G401.6 (cell line): ENCODE results near the gene ZNF57.
"Not testable (repeated sequence)": the region's sequence is repeated elsewhere in the genome, so short reads cannot be mapped to it uniquely, and the experiment has no call there.

Source experiments
- FAIRE-seq: peaks from 2 replicates; lab custom pipeline; 2012; peaks lifted over from hg19 to GRCh38; lab: Jason Lieb, UNC

ZNF57 gene

DNA sequence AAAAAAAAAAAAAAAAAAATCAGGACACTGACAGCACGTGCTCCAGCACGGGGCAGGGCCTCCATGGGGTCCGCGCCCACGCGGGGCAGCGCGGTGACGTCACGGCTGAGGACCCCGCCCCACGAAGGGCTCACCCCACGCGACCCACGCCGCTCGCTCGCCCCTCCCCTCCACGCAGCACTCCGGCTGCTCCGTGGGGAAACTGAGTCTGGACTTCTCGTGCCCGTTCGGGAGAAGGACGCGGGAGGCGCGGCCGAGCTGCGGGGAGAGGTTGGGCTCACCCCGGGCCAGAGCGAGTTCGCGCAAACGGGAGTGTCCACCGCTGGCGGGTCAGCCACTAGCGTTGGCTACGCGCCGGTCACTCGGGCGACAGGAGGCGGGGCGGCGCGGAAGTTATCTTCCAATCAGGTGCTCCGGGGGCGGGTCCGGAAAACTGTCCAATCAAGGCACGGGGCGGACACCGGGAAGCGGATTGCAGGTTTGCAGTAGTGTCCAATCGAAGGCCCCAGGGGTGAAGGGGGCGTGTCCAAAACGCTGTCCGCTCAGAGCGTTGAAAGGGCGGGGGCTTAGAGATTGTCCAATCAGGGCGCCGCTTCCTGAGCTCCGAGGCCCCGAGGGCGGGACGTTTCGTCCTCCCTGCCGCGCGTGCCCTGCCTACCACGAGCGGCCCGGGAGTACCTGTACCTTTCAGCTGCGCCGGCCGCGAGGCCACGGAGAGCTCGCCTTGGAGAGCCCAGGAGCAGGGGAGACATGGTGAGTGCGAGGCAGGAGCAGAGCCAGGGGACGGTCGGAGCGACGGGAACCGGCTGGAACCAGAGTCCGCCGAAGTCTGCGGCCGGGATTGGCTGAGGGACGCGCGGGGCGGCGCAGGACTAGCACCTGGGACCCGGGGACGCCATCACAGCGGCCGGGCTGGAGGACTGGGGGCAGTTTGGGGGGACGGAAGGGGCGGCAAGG lies at the start of gene ZNF57:
Gene ZNF57, plus strand, starts transcription at position 633 of the 957 bp plus-strand sequence. Its CDS starts 118 bp downstream, at position 751.
- peak; percentile 98 for FAIRE-seq

DNA sequence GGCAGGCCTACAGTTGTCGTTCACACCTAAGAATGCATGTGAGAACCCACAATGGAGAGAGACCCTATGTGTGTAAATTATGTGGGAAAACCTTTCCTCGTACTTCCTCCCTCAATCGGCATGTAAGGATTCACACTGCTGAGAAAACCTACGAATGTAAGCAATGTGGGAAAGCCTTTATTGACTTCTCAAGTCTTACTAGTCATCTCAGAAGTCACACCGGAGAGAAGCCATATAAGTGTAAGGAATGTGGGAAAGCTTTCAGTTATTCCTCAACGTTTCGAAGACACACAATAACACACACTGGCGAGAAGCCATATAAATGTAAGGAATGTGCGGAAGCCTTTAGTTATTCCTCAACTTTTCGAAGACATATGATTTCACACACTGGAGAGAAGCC lies 48.1 kb upstream of the ZNF57 start:
- FAIRE-seq = no peak

DNA sequence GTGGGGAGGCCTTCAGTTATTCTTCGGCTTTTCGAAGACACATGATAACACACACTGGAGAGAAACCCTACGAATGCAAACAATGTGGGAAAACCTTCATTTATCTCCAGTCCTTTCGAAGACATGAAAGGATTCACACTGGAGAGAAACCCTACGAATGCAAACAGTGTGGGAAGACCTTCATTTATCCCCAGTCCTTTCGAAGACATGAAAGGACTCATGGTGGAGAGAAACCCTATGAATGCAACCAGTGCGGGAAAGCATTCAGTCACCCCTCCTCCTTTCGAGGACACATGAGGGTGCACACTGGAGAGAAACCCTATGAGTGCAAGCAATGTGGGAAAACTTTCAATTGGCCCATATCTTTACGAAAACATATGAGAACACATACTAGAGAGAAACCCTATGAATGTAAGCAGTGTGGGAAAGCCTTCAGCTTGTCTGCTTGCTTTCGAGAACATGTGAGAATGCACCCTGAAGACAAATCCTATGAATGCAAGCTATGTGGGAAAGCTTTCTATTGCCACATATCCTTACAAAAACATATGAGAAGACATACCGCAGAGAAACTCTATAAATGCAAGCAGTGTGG lies 47.6 kb upstream of the ZNF57 start:
- no peak for FAIRE-seq

DNA sequence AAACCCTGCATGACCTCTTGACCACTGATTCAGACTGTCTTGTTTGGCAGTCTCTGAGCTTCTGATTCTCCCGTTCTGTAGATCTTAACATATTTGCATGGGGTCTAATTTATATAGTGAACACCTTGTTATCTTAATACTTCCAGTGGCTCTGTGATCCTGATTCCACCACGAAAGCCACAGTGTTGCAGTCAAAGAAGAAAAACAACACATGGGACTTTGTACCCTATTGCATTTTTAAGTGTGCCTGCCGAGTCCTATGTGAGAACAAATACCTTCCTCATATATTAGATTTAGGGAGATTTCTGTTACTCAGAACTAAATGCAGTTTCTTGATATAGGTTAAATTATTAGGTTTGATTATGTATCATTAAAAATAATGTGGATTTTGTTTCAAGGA lies 45.9 kb upstream of the ZNF57 start:
- FAIRE-seq = no peak

DNA sequence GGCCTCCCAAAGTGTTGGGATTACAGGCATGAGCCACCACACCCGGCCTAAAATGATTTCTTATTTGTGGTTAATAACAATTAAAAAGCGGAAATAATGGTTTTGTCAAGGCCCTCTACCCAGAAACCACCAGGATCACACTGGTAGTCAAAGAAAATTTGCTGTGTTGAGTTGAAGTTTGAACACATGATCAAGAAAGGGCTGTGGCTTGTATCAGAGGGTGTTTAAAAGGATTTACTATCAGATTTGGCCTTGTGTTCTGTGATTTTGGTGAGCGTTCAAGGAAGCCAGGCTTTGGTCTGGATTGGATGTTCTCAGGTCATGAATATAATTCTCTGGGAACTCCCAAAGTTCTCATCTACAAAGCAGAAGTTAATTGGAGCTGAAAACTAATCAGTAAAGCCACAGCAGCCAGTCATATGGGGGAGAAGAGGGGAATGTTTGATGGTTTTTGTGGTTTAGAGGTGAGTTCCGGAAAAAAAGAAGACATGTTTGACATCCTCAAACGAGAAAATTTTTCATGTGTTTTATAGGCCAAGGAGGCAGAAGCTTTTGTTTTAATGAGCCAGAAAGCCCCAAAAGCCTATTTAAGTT lies 44.2 kb upstream of the ZNF57 start:
- FAIRE-seq = no peak

DNA sequence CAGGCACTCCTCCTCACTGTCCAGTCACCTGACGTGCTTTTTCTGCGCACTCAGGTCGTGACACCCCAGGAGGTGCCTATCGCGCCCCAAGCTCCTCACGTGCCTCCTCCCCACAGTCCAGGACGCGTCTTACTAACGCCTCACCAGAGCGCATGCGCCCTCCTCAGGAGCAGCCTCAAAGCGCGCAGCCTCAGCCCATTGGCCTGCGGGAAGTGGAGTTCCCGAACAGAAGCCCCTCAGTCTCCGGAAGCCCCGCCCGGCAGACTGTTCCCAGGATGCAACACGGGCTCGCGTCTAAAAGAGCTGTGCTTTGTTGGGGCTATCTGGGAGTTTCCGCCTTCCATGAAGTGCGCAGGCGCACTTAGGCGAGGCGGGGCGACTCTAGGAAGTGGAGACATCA lies 41.9 kb upstream of the ZNF57 start:
- FAIRE-seq = no peak

DNA sequence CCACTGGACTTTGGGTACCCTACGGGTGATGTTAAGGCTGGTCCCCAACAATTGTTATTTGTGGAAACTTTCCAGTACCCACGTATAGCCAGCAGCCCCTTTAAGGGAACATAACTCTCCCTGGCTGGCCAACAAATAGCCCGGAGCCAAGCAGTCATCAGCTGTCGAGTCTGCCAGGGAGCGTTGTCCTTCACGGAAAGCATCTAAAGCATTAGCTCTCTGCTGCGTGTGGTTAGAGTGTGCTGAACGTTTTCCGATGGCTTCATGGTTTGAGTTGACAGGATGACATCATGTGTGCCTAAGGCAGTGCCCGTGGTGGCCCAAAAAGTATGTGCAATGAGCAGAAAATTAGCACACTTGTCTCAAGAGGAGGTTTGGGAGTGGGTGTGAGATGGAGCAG lies 36.9 kb upstream of the ZNF57 start:
- FAIRE-seq = no peak

DNA sequence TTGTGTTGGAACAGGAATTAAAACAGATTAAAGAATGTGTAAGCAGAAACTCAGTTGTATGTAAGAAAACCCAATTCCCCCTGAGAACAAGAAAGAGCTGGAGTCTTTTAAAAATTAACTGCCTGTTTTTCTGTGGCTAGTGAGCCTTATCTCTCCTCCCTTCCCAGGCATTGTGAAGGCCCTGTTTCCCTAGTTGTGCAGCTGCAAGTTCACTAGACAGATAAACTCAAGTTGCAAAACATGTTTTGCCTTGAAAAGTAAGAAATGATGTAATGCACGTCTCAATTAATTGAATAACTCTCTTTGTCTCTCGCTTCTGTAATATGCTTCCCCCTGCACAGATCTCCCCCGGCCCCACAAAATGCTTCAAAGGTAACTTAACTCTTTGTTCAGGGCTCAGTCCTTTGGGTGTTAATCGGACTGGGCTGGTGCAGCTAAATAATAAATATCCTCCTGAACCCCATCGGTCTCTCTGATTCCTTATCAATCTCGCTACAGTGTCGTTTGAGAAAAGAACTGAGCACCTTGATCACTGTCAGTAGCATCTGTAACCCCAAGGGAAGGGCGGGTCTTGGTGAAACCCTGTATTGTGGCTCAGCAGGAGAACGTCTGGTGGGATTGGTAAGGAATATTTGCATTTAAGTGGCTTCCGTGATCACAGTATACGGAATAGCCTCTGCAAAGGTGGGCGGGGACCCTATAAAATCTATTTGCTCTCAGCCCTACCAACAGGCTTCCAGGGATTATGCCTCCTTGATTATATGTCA lies 35.2 kb upstream of the ZNF57 start:
- FAIRE-seq = no peak

DNA sequence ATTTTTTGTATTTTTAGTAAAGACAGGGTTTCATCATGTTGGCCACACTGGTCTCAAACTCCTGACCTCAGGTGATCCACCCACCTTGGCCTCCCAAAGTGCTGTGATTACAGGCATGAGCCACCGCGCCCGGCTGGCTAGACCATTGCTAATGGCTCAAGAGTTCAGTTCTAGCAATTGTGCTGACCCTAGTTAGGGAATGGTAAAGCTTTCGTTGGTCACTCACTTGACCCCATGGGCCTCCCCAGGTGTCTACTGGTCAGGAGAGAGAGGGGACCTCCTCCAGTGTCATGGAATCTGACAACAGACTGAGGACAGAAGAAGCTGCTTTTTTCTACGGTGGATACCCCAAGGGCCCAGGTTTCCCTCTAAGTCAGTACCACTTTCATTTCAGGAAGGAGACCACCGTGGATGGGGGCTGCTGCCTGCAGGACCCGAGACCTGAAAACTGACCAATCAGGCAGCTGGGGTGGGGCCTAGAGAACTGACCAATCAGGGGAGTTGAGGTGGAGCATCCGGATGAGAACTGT lies 34.2 kb upstream of the ZNF57 start:
- no peak for FAIRE-seq

DNA sequence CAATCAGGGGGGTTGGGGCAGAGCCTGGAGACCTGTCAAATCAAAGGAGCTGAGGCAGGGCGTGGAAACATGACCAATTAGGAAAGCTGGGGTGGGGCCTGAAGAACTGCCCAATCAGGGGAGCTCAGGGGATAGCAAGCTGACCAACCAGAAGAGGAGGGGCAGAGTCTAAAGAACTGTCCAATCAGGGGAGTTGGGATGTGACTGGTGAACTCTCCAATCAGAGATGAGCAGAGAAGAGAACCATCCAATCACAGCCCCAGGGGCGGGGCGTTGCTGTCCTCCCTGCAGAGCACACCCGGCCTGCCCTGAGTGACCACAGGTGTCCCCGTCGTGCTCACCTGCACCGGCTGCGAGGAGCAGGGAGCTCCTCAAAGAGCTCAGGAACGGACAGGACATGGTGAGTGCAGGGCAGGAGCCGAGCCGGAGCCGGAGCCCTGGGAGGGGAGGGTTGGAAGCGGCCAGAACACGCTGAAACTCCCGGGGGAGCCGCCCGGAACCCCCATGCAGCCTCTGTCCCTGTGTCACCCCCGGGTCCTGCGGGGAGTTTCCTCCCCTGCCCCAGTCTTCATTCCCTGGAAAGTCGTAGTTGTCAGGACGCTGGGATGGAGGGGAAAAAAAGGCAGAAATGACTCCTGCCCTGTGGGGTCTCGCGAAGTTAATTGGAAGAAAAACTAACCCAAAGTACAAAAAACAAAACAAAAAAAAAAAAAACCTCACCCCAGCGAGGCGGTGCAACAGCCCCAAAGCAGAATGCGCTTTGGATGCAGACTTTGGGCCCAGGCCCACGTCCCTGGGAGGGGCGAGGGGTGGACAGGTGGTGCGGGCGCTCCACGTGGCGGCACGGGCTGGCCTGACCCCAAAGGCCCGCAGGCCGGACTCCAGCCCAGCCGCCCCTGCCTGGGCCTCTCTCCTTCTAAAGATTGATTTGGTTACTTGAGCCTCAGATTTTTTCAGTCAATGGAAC lies 33.4 kb upstream of the ZNF57 start, which contains the start of gene ZNF556:
Gene ZNF556, plus strand, starts transcription at position 311 of the 967 bp plus-strand sequence. Its CDS starts 87 bp downstream, at position 398.
- FAIRE-seq = no peak

DNA sequence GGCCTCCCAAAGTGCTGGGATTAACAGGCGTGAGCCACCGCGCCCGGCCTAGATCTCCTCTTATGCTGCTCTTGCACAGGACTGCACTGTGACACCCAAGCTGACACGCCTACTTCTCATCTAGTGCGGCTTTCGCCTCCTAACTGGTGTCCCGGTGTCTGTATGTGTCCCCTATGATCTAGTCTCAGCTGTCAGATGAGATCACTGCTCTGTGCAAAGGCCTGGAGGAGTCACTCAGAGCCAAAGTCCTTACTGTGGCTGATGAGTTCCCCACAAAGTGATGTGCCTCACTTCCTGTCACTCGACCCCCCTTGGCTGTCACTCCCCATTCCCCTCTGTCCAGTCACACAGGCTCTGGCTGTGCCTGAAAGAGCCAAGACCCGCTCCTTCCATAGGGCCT lies 31.1 kb upstream of the ZNF57 start:
- no peak for FAIRE-seq

DNA sequence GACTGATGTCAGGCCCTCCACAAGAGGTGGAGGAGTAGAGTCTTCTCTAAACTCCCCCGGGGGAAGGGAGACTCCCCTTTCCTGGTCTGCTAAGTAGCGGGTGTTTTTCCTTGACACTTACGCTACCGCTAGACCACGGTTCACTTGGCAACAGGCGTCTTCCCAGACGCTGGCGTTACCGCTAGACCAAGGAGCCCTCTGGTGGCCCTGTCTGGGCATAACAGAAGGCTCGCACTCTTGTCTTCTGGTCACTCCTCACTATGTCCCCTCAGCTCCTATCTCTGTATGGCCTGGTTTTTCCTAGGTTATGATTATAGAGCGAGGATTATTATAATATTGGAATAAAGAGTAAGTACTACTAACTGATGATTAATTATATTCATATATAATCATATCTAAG lies 28.6 kb upstream of the ZNF57 start:
- FAIRE-seq = not testable (repeated sequence)

DNA sequence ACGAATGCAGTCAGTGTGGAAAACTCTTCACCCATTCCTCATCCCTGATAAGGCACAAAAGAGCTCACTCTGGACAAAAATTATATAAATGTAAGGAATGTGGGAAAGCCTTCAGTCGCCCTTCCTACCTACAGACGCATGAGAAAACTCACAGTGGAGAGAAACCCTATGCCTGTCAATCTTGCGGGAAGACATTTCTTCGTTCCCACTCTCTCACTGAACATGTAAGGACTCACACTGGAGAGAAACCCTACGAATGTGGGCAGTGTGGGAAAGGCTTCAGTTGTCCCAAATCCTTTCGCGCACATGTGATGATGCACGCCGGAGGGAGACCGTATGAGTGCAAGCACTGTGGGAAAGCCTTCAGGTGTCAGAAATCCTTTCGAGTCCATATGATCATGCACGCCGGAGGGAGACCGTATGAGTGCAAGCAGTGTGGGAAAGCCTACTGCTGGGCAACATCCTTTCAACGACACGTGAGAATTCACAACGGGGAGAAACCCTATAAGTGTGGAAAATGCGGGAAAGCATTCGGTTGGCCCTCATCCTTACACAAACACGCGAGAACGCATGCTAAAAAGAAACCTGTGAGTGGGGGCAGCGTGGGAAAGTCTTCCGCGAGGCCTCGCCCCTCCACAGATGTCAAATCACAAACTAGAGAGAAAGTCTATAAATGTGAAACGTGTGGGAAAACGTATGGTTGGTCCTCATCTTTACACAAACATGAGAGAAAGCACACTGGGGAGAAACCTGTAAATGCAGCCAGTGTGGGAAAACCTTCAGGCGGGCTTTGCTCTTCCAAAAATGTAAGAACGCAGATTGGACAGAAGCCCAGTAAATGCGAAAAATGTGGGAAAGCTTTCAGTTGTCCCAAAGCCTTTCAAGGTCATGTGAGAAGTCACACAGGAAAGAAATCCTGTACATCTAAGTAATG lies 23.1 kb upstream of the ZNF57 start:
- no peak for FAIRE-seq

DNA sequence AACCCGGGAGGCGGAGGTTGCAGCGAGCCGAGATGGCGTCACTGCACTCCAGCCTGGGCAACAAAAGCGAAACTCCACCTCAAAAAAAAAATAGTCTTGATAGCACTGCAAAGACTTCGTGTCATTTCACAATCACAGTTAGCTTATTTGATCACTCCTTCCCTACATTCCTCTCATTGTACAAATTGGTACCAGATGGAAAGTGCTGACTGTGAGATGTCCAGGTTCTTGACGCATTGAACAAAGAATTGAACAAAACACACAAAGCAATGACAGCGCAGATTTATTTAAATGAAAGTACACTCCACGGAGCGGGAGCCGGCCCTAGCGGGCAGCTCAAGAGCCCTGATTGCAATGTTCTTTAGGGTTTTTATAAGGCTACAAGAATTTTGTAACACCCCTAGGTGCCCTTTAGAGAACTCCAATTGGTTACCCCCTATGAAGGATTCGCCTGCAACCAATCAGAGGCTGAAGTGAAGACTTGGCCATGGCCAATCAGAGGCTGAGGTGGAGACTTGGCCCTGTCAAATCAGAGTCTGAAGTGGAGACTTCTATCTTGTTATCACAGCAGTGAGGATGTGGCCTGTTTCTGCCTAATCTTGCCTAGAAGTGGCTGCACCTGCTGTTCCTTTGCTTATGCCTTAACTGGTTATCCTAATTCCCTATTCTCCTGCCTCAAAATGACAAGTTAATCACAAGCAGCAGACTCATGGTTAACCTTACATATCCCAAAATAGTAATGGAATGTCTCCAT lies 16.9 kb upstream of the ZNF57 start:
- no peak for FAIRE-seq

DNA sequence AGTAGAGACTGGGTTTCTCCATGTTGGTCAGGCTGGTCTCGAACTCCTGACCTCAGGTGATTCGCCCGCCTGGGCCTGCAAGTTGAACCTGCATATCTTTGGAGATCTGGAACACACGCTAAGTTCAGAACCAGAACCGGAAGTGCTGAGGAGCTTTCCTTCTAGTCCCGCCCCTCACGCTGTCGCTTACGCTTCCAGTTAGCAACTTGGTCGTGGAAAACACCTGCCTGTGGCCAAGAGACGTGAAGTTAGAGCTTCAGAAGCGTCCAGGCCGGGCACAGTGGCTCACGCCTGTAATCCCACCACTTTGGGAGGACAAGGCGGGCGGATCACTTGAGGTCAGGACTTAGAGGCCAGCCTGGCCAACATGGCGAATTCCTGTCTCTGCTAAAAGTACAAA lies 15.0 kb upstream of the ZNF57 start:
- FAIRE-seq = no peak

DNA sequence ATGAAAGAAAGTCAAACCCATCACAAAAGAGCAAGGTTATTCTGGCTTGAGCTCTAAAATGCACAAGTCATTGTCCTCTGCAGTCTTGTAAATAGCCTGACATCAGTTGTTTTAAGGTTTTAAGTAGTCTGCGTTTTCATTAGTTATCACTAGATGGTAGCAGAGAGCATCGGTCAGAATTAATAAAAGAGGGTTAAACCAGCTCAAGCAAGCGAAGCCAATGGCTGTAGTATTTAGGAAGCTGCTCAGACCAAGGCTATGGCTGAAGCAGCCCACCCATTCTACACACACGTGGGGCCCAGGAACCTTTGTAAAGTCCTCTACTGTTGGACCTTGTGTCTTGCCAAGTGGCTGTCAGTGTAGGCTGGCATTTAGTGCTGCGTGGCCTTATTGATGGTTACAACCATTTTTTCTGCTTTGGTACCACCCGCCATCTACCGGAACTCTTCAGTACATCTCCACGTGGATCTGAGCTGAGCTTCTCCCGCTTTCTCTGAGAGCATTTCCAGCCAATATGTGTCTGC lies 13.3 kb upstream of the ZNF57 start:
- peak; percentile 93 for FAIRE-seq

DNA sequence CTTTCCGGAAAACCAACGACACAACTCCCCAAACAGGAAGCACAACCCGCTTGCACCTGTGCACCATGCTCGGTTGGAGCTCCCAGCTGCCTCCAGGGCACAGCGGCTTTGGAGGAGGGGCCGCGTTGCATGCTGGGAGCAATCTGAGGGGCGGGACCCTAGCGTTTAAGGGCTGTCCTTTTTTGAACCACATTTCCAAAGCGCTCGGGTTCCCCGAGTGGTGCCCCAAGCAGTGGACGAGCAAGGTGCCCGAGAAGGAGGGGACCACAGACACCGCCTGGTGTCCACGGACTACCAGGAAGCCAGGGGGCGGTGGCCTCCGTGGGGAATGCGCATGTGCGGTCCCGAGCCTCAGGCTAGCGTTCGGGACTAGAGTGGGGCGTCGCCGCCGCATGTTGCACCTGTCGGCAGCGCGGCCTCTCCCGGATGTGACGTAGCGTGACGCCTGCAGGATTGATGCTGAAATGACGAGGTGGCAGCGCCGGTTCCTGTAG lies 11.9 kb upstream of the ZNF57 start:
- FAIRE-seq = no peak

DNA sequence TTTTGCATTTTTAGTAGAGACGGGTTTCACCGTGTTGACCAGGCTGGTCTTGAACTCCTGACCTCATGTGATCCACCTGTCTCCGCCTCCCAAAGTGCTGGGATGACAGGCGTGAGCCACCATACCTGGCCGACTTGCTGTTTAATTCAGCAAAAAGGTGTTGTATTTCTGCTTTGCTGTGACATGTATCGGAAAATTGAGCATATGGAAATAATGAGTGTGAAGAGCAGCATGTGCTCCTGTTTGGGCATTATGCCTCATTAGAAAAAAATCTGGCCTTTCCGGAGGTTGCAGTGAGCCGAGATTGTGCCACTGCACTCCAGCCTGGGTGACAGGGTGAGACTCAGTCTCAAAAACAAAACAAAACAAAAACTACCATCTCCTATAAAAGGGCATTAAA lies 10.2 kb upstream of the ZNF57 start:
- not testable (repeated sequence) for FAIRE-seq

DNA sequence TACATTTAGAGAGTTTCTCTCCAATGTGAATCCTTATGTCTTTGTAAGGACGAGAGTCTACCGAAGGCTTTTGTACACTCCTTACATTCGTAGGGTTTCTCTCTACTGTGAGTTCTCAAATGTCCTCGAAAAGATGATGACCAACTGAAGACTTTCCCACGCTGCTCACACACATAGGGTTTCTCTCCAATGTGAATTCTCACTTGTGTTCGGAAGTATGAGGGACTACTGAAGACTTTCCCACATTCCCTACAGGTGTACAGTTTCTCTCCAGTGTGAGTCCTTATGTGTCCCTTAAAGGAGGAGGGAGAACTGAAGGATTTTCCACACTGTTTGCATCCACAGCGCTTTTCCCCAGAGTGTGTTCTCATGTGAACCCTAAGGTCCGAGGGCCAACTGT lies 4.0 kb upstream of the ZNF57 start:
- no peak for FAIRE-seq
